GM19463 (cell line): Measurements from ENCODE around the gene PRM3.
A peak's percentile ranks its signal among the peaks of the same experiment; 100 is the strongest.

Experiments
- ATAC-seq: cut with Tn5 transposase; IDR thresholded peaks from one replicate; pipeline ENCODE4 v1.9.1; 2021; ENCODE audit warnings: mild to moderate bottlenecking, moderate library complexity; ENCODE audit not compliant: unreplicated experiment

The PRM3 gene

DNA sequence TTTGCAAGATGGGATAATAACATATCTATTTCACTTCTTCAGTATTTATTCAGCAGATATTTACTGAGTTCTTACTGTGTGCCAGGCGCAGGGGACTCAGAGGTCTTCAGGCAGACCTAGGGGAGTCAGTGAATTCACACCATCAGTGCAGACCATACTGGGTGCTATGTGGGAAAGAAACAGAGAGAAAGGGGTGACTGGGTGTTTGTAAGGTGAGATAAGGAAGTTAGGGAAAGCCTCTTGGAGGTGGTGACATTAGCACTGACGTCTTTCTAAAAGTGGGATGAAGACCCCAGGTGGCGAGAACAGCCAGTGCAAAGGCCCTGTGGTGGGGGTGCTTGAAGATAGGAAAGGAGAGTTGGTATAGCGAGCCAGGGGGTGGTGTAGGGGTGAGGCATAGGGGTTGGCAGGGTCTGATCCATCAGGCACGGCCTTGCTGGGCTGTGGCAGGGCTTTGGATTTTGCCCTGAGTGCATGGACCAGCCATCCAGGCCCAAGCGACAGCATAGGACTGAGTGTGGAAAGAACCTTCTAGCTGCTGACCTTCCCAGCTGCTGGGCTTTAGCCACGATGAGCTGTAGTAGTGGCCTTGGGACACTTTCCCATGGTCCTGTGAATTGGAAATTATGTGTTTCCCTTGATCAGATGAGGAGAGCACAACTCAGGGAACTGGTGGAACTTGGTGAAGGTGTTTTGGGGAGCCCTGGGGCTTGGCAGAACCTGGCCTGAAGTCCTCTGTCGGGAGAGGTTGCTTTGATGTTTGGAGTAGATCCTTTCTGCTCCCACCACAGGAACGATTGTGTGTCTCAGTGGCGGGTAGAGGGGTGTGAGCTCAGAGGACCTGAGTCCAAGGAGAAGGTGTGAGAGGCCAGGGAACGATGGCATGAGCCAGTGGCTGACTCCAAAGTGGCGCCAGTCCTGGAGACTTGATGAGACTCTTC lies 13.5 kb downstream of the PRM3 start:
- no peak for ATAC-seq

DNA sequence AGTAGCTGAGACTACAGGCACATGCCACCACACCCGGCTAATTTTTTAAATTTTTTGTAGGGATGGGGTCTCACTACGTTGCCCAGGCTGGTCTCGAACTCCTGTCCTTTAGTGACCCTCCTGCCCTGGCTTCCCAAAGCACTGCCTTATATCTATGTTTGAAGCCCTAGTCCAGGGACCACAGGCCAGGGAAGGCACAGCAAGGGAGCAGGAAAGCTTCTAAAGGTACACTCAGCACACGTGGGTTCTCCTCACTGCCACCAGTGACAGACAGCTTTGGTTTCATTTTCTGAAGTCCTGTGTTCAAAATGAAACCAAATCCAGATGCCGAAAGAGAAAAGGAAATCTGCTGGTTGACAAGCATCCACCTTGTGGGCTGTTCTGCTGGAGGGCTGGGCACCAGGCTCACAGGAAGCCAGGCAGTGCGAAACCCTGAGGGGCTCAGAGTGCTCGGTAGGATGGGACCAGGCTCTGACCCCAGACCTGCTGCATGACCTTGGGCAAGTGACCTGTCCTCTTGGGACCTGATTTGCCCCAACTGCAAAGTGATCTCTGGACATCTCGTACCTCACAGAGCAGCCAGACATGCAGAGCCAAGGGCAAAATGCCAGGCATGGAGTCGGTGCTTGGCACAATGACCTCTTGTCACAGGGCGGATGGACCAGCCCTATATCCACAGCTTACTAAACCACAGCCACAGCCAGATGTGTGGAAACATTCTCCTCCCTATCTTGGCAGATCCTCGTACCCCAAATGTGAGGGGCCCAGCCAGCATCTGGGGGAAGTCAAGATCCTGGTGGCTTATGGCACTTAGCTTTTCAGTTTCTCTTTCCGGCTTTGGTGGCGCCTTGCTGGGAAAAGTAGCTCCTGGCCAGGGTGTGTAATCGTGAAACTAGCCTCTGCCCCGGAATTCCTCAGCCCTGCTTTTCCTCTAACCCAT lies 14.6 kb downstream of the PRM3 start:
- ATAC-seq, result no peak

DNA sequence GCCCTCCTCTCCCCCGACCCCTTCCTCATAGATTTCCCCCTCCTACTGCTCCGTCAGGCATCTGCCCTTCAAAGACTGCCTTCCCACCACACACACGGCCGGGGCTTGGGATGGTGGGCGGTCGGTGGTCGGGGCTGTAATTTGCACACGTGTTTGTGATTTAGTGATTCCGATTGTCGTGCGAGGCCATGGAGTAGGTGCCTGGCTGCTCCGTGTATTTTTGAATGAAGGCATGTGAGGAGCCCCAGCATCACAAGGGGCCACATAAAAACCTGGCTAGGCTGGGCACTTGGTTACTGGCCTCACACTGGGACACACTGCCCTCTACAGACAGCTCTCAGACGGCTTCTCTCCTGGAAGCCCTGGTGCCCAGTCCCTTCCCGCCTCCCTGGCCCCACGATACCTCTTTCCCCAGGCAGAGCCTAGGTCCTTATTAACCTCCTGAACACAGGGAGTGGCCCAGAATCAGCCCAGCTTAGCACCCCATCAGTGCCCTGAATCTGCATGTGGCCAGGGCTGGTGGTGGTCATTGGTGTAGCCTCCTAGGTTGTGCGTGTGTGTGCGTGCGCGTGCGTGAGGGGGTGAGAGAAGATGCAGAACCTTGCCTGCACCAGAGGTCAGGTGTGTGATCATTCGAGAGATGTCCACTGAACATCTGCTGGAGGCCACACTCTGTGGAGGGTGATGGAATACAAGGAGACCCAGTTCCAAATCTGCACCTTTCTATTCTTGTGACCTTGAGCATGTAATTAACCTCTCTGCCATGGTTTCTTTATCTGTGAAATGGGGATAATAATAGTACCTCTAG lies 16.1 kb downstream of the PRM3 start:
- no peak for ATAC-seq

DNA sequence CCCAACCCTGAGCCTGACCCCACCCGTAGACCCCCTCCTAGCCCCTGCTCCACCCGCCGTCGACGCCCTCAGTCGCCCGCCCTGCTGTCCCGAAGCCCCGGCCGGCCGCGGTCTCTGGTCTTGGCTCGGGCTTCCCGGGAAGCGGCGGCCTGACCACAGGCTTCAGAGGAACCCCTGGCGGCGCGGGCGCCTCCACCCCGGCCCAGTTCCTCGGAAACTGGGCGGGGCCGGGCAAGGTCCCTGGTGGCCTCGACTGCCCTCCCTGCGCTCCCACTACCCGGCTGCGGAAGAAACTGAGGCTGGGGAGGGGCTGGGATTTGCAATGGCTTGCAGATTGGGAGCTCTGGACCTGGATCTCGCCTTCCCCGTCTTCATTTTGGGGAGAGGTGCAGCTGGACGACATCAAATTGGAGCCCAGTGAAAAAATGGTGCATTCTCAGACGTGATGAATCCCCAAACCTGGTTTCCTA lies 16.7 kb downstream of the PRM3 start:
- no peak for ATAC-seq

- ATAC-seq, result peak; percentile 52
Observed at GRCh38 chr16:11255737-11256660, 17.4 kb downstream of the PRM3 start, which contains the start of gene SOCS1. Gene SOCS1 (minus strand): TSS chr16:11256204. CDS start chr16:11255478, 726 bp downstream.

GRCh38 chr16:11254913-11255736 lies 18.3 kb downstream of the PRM3 start:
- no peak for ATAC-seq

DNA sequence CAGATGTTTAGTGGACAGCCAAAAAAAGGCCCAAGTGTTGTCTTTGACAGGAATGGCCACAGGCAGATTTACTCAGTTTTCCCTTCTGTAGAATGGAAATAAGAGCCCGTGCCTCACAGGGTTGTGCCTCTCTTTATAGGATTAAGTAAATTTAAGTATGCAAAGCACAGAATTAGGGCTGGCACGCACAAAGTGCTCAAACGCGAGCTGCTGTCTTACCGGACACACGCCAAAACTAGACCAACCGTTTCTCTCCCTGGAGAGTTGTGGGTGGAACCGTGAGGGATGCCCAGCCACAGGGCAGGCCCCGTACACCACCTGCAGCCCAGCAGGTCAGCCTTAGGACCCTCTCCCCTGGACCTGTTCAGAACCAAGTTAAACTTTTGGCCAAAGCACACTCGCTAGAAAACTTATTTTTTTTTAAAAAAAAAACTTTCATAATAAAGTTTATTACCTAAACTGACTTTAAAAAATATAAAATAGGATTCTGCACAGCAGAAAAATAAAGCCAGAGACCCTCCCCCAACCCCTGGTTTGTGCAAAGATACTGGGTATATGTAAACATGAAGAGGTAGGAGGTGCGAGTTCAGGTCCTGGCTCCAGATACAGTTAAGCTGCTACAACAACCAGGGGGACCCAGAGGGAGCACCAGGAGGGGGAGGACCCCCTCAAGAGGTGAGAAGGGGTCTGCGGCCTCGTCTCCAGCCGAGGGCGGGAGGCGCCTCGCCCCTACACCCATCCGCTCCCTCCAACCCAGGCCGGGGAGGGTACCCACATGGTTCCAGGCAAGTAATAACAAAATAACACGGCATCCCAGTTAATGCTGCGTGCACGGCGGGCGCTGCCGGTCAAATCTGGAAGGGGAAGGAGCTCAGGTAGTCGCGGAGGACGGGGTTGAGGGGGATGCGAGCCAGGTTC lies 19.2 kb downstream of the PRM3 start:
- ATAC-seq, result no peak

GRCh38 chr16:11253009-11253994 lies 20.1 kb downstream of the PRM3 start:
- no peak for ATAC-seq

DNA sequence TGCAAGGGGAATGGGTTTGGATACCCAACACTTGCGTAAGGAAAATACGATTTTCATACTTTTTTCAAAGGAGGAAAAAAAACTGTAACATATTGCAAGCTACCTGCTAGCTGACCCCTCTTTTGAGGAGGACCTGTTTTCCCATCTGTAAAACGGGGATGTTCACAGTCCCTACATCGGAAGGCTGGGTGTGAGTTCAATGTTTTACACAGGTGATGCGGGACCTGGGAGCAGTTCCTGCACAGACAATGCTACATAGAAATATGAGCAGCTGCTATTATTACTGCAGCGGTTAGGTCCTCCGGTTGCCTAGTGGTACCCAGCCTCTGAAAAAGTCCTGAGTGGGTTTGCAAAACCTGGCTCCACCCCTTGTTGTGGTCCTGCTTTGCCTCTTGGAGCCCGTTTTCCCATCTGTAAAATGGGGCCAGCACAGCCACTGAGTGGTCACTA lies 20.9 kb downstream of the PRM3 start:
- no peak for ATAC-seq

DNA sequence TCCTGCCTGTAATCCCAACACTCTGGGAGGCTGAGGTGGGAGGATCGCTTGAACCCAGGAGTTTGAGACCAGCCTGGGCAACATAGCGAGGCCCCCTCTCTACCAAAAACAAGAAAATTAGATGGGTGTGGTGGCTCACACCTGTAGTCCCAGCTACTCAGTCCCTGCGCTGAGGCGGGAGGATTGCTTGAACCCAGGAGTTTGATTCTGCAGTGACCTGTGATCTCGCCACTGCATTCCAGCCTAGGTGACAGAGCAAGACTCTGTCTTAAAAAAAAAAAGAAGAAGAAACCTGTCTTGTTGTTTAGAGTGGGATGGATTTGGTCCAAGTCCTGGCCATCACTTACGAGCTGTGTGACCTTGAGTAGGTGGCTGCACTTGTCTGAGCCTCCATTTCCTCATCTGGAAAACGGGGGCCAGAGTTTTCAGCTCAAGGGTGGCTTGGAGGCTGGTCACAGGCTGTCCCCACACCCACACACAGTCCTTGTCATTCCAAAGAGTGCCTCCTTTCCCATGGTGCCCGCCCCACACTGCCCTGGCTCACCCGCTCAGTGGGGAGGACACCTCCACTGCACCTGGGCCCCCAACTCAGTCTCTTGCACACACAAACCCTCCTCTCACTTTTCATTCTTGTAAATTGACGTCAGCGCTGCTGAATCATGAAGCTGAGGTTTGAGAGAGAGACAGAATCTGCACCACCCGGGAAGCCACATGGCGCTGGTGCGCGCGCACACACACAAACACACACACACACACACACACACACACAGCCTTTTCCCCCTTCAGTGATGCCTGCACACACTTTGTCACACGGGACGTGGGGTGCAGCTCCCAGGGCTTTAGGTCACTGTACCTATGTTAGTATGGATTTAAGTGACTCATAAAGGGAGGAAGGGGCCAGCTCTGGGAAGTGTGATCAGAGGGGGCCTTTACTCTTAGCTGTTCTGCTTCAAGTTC lies 21.6 kb downstream of the PRM3 start:
- no peak for ATAC-seq

DNA sequence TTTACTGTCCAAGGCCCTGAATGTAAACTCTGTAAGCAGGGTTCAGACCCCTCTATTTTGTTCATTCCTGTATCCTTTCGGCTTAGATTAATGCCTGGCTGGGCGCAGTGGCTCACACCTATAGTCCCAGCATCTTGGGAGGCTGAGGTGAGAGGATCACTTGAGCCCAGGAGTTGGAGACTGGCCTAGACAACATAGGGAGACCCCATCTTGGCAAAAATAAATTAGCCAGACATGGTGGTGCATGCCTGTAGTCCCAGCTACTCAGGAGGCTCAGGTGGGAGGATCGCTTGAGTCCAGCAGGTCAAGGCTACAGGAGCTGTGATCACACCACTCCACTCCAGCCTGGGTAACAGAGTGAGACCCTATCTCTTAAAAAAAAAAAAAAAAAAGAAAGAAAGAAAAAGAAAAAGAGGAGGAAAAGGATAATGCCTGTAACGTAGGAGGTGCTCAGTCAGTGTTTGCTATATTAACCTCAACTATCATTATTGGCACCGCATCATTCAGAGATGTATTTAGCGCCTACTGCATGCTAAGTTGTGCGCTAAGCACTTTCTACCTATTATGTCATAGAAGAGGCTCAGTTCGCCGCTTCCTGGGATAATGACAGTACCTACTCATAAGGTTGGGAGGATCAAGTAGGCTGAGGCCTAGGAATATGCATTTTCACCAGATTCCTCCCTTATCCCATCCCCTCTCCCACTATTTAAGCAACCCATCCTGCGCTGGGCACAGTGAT lies 22.5 kb downstream of the PRM3 start:
- no peak for ATAC-seq

DNA sequence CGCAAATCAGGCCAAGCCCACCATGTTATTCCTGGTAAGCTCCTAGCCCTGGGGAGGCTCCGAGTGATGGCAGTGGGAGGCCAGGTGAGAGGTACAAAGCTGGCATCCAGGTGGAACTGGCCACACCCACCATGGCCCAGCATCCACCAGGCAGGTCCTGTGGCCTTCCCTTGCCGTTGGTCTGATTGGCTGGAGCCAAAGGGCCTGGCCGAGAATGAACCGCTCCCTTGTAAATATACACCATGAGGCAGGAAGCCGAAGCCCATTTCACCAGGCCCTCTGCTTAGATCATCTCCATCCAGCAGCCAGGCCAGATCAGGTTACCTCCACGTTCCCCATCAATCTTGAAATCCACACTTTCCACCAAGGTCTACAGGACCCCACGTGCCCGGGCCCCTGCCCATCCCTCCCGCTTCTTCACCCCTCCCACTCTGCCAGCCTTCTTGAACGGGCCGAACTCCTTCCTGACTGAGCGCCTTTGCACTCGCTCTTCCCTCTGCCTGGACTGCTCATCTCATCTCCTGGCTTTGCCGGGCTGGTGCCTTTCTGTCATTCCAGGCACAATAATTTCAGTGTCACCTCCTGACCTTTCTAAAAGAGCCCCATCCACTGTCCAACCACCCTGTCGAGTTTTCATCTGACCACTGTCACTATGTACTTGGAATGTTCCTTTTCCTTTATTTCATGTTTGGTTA lies 23.2 kb downstream of the PRM3 start:
- no peak for ATAC-seq

- no peak for ATAC-seq
Observed at GRCh38 chr16:11249233-11250061, 24.0 kb downstream of the PRM3 start.
